ENCODE measurements around the gene TOR3A.
"Not testable (repeated sequence)": the region's sequence is repeated elsewhere in the genome, so short reads cannot be mapped to it uniquely, and the experiment has no call there.

TOR3A gene

GRCh38 chr1:179081687-179082332, at the start of gene TOR3A:
TOR3A (plus strand) TSS chr1:179082070; CDS start chr1:179082129, 59 bp downstream.
- H4K20me1 ChIP-seq: peaks cover 16% of the 10 kb centered on the region
- H3K4me3 ChIP-seq: peak within 1 kb of the TSS; percentile 89
- H3K9ac ChIP-seq: peak within 1 kb of the TSS; percentile 93
- H3K4me1 ChIP-seq: peaks cover 30% of the 10 kb centered on the region
- TF ChIP-seq Cebpa-rat (IDR thresholded peaks at IDR 0.05): no peak
- H3K9me3 ChIP-seq: no peaks in the 10 kb centered on the region
- peak within 1 kb of the TSS; percentile 91 for H3K27ac ChIP-seq
- H3K27me3 ChIP-seq: no peaks in the 10 kb centered on the region
- peaks cover 31% of the 10 kb centered on the region for H3K36me3 ChIP-seq
- peak within 1 kb of the TSS; percentile 99 for H3K4me2 ChIP-seq

GRCh38 chr1:179034720-179035119, 47.1 kb upstream of the TOR3A start:
- Histone ChIP-seq H3K4me3 (no peak overlapping the region), H4K20me1 (peaks cover 95% of the 10 kb centered on the region), H3K9me3 (no peaks in the 10 kb centered on the region), H3K27me3 (no peaks in the 10 kb centered on the region), H3K9ac (no peak overlapping the region), H3K4me2 (peak overlapping the region; percentile 35; the same call in 1 of the 2 replicates), H3K36me3 (no peaks in the 10 kb centered on the region), H3K27ac (no peak overlapping the region), H3K4me1 (peaks cover 13% of the 10 kb centered on the region; the same call in 1 of the 2 replicates)
- TF ChIP-seq Cebpa-rat (IDR thresholded peaks at IDR 0.05): no peak

- no peak for TF ChIP-seq Cebpa-rat (IDR thresholded peaks at IDR 0.05)
- Histone ChIP-seq H3K27ac (no peak overlapping the region), H3K27me3 (no peaks in the 10 kb centered on the region), H3K36me3 (peaks cover 14% of the 10 kb centered on the region), H3K9ac (no peak overlapping the region), H3K4me2 (no peak overlapping the region), H3K4me1 (peaks cover 13% of the 10 kb centered on the region; the same call in 1 of the 2 replicates), H3K9me3 (peaks cover 22% of the 10 kb centered on the region), H3K4me3 (no peak overlapping the region), H4K20me1 (peaks cover 74% of the 10 kb centered on the region)
These were observed 44.9 kb upstream of the TOR3A start for GRCh38 chr1:179036844-179037465.

GRCh38 chr1:179038528-179039281, 43.2 kb upstream of the TOR3A start:
- Histone ChIP-seq H4K20me1 (peaks cover 74% of the 10 kb centered on the region), H3K4me2 (no peak overlapping the region), H3K9me3 (peaks cover 38% of the 10 kb centered on the region), H3K9ac (no peak overlapping the region), H3K27me3 (no peaks in the 10 kb centered on the region), H3K4me1 (peaks cover 15% of the 10 kb centered on the region; the same call in 1 of the 2 replicates), H3K27ac (no peak overlapping the region), H3K36me3 (peaks cover 31% of the 10 kb centered on the region), H3K4me3 (no peak overlapping the region)
- TF ChIP-seq Cebpa-rat (IDR thresholded peaks at IDR 0.05): no peak

- Histone ChIP-seq H3K36me3 (peaks cover 41% of the 10 kb centered on the region), H4K20me1 (peaks cover 73% of the 10 kb centered on the region), H3K4me1 (peaks cover 11% of the 10 kb centered on the region; the same call in 1 of the 2 replicates), H3K9me3 (peaks cover 41% of the 10 kb centered on the region)
- not testable (repeated sequence) for H3K4me2 ChIP-seq, H3K27ac ChIP-seq, H3K9ac ChIP-seq, H3K27me3 ChIP-seq, H3K4me3 ChIP-seq
These were observed 42.2 kb upstream of the TOR3A start for GRCh38 chr1:179039502-179040174.

- Histone ChIP-seq H3K36me3 (peaks cover 42% of the 10 kb centered on the region), H4K20me1 (peaks cover 68% of the 10 kb centered on the region), H3K9me3 (peaks cover 41% of the 10 kb centered on the region)
- not testable (repeated sequence) for H3K9ac ChIP-seq, H3K27ac ChIP-seq, H3K4me2 ChIP-seq, H3K4me3 ChIP-seq, H3K27me3 ChIP-seq, H3K4me1 ChIP-seq
These were observed 41.7 kb upstream of the TOR3A start for GRCh38 chr1:179040175-179040551.

- H3K4me1 ChIP-seq: peaks cover 6% of the 10 kb centered on the region; the same call in 1 of the 2 replicates
- H3K4me2 ChIP-seq: no peak overlapping the region
- H3K4me3 ChIP-seq: no peak overlapping the region
- H3K9ac ChIP-seq: no peak overlapping the region
- H3K27me3 ChIP-seq: no peaks in the 10 kb centered on the region
- peaks cover 41% of the 10 kb centered on the region for H3K9me3 ChIP-seq
- no peak for TF ChIP-seq Cebpa-rat (IDR thresholded peaks at IDR 0.05)
- no peak overlapping the region for H3K27ac ChIP-seq
- peaks cover 47% of the 10 kb centered on the region for H3K36me3 ChIP-seq
- peaks cover 56% of the 10 kb centered on the region for H4K20me1 ChIP-seq
These were observed 39.8 kb upstream of the TOR3A start for GRCh38 chr1:179042087-179042486.

- Histone ChIP-seq H3K4me3 (no peak overlapping the region), H3K9me3 (peaks cover 41% of the 10 kb centered on the region), H3K36me3 (peaks cover 47% of the 10 kb centered on the region), H4K20me1 (peaks cover 56% of the 10 kb centered on the region), H3K4me1 (peaks cover 6% of the 10 kb centered on the region; the same call in 1 of the 2 replicates), H3K4me2 (no peak overlapping the region), H3K9ac (no peak overlapping the region), H3K27ac (no peak overlapping the region), H3K27me3 (no peaks in the 10 kb centered on the region)
- no peak for TF ChIP-seq Cebpa-rat (IDR thresholded peaks at IDR 0.05)
These were observed 39.2 kb upstream of the TOR3A start for GRCh38 chr1:179042700-179043099.

GRCh38 chr1:179043266-179043665, 38.6 kb upstream of the TOR3A start:
- Histone ChIP-seq H3K27ac (no peak overlapping the region), H4K20me1 (peaks cover 50% of the 10 kb centered on the region), H3K4me3 (no peak overlapping the region), H3K36me3 (peaks cover 51% of the 10 kb centered on the region), H3K4me2 (no peak overlapping the region), H3K9ac (no peak overlapping the region), H3K27me3 (no peaks in the 10 kb centered on the region), H3K4me1 (peaks cover 6% of the 10 kb centered on the region; the same call in 1 of the 2 replicates), H3K9me3 (peaks cover 41% of the 10 kb centered on the region)
- no peak for TF ChIP-seq Cebpa-rat (IDR thresholded peaks at IDR 0.05)

Data from BLaER1 (cell line).